ENCODE measurements around the gene HOXD4.

- TF ChIP-seq CTCF (tag by site-specific recombination; IDR thresholded peaks at IDR 0.05), result no peak
- no peak for TF ChIP-seq ZNF76 (tag by site-specific recombination; IDR thresholded peaks at IDR 0.05; ENCODE audit: borderline replicate concordance, low read depth)
- TF ChIP-seq ZNF311 (tag by site-specific recombination; IDR thresholded peaks at IDR 0.05; ENCODE audit: borderline replicate concordance), result no peak
- no peak for TF ChIP-seq ZNF274 (IDR thresholded peaks at IDR 0.05; ENCODE audit: low read length)
- no peak for TF ChIP-seq ZNF274 (tag by site-specific recombination; IDR thresholded peaks at IDR 0.05; ENCODE audit: borderline replicate concordance)
- TF ChIP-seq ZNF19 (tag by site-specific recombination; IDR thresholded peaks at IDR 0.05; ENCODE audit: low read depth), result no peak
- no peak for TF ChIP-seq ZFP41 (tag by site-specific recombination; IDR thresholded peaks at IDR 0.05; ENCODE audit: borderline replicate concordance)
- no peak for TF ChIP-seq ZNF792 (tag by site-specific recombination; IDR thresholded peaks at IDR 0.05)
- no peak for TF ChIP-seq MZF1 (tag by site-specific recombination; IDR thresholded peaks at IDR 0.05; ENCODE audit: borderline replicate concordance)
Measured at GRCh38 chr2:176137906-176138305, 13.4 kb upstream of the HOXD4 start.
